A549 (cell line): ENCODE data around the gene CD82. TPM values are rescaled to one million over a fixed set of nuclear protein-coding genes. Genes with fewer than 3 reads are reported as not detected.

Experiments used
- ATAC-seq, 2 experiments: fragments of 200-7000 bp in 1 of 2; fragments of >200 bp in 1 of 2; cut with Nextera tagmentation in 1 of 2; cut with Tn5 transposase in 1 of 2; 3 replicates each; pipeline versions ENCODE4 v1.8.0 to v1.9.1; 2018 to 2020; ENCODE audit warnings: mild to moderate bottlenecking in 1 of 2, moderate library complexity in 1 of 2
- CTCF ChIA-PET: fragments of 300-600 bp; sonication (Branson Sonifier 250); formaldehyde crosslinking; extraction: SDS; loops from one replicate; lab custom pipeline; 2021; ENCODE audit warnings: antibody characterized with exemption, inconsistent platforms; lab: Yijun Ruan, JAX
- POLR2A ChIA-PET: fragments of 350-600 bp; formaldehyde crosslinking; extraction: SDS; loops from one replicate; lab custom pipeline; 2021; ENCODE audit warnings: antibody characterized with exemption, inconsistent platforms; lab: Yijun Ruan, JAX
- DNase-seq, 2 experiments: peaks; one replicate each; pipeline versions ENCODE4 v3.0.0 to v3.0.0-alpha.2; 2011 to 2016; ENCODE audit warnings: low read depth in 1 of 2, low spot score in 1 of 2
- FAIRE-seq: peaks from 2 replicates; lab custom pipeline; 2011; peaks lifted over from hg19 to GRCh38; lab: Jason Lieb, UNC
- H3K27ac ChIP-seq, 2 experiments: fragments of >200 bp; sonication (Bioruptor Twin); formaldehyde crosslinking; 3 replicates each; pipeline ENCODE4 v1.5.1; 2016 to 2017
- H3K4me1 ChIP-seq: fragments of >200 bp; sonication (Bioruptor Twin); formaldehyde crosslinking; 3 replicates; pipeline ENCODE4 v1.6.1; 2016
- H3K4me2 ChIP-seq: fragments of >200 bp; sonication (Bioruptor Twin); formaldehyde crosslinking; 3 replicates; pipeline ENCODE4 v1.6.1; 2016
- H3K4me3 ChIP-seq: fragments of >200 bp; sonication (Bioruptor Twin); formaldehyde crosslinking; 3 replicates; pipeline ENCODE4 v1.5.1; 2016
- H3K9me3 ChIP-seq: fragments of >200 bp; sonication (Bioruptor Twin); formaldehyde crosslinking; 3 replicates; pipeline ENCODE4 v1.6.1; 2016
- CBX2 ChIP-seq: fragments of 200-600 bp; sonication (generic); IDR thresholded peaks from 2 replicates; pipeline ENCODE4 v1.6.1; 2016; ENCODE audit warnings: low read depth, mild to moderate bottlenecking, borderline replicate concordance
- CHD2 ChIP-seq: fragments of 150-350 bp; IDR thresholded peaks from 2 replicates; pipeline ENCODE4 v1.6.1; 2014; ENCODE audit warnings: low read length; ENCODE audit not compliant: partially characterized antibody
- CHD4 ChIP-seq: fragments of 200-600 bp; sonication (generic); IDR thresholded peaks from 2 replicates; pipeline ENCODE4 v1.6.1; 2016; ENCODE audit warnings: antibody characterized with exemption, mild to moderate bottlenecking, borderline replicate concordance
- E2F6 ChIP-seq: IDR thresholded peaks from 2 replicates; pipeline ENCODE4 v1.6.1; 2012; ENCODE audit warnings: low read depth, borderline replicate concordance
- EHMT2 ChIP-seq: fragments of 200-600 bp; sonication (generic); IDR thresholded peaks from 2 replicates; pipeline ENCODE4 v1.6.1; 2016; ENCODE audit warnings: antibody characterized with exemption, low read depth, mild to moderate bottlenecking, moderate library complexity
- ESRRA ChIP-seq: fragments of 150-350 bp; IDR thresholded peaks from 2 replicates; pipeline ENCODE4 v1.6.1; 2014; ENCODE audit warnings: mild to moderate bottlenecking, low read length, borderline replicate concordance
- FOXS1 ChIP-seq: fragments of 250-450 bp; sonication (Bioruptor Pico); IDR thresholded peaks from 2 replicates; pipeline ENCODE4 v1.5.0; 2020; ENCODE audit warnings: mild to moderate bottlenecking, moderate library complexity
- HDAC2 ChIP-seq: fragments of 200-600 bp; sonication (generic); IDR thresholded peaks from 2 replicates; pipeline ENCODE4 v1.6.1; 2016
- HOXB13 ChIP-seq: fragments of 250-450 bp; sonication (Bioruptor Pico); IDR thresholded peaks from 2 replicates; pipeline ENCODE4 v1.5.0; 2020; ENCODE audit warnings: low read depth, mild to moderate bottlenecking, moderate library complexity
- HOXB5 ChIP-seq: fragments of 250-450 bp; sonication (Bioruptor Pico); IDR thresholded peaks from 2 replicates; pipeline ENCODE4 v1.5.0; 2020; ENCODE audit warnings: mild to moderate bottlenecking, moderate library complexity
- JUNB ChIP-seq: fragments of >200 bp; sonication (Bioruptor Twin); formaldehyde crosslinking; IDR thresholded peaks from 2 replicates; pipeline ENCODE4 v1.6.1; 2016
- KDM1A ChIP-seq: fragments of 200-600 bp; sonication (generic); IDR thresholded peaks from 2 replicates; pipeline ENCODE4 v1.6.1; 2016; ENCODE audit warnings: low read depth, mild to moderate bottlenecking
- KDM5A ChIP-seq: fragments of 200-600 bp; sonication (generic); IDR thresholded peaks from 2 replicates; pipeline ENCODE4 v1.6.1; 2016; ENCODE audit warnings: antibody characterized with exemption, mild to moderate bottlenecking
- MAFK ChIP-seq: fragments of 450-650 bp; IDR thresholded peaks from 2 replicates; pipeline ENCODE4 v1.6.1; 2014; ENCODE audit not compliant: partially characterized antibody
- NPAS2 ChIP-seq: fragments of 250-450 bp; sonication (Bioruptor Pico); IDR thresholded peaks from 2 replicates; pipeline ENCODE4 v1.8.0; 2022; ENCODE audit warnings: mild to moderate bottlenecking, moderate library complexity, borderline replicate concordance
- POLR2A ChIP-seq: IDR thresholded peaks from 2 replicates; pipeline ENCODE4 v1.6.1; 2012; ENCODE audit warnings: mild to moderate bottlenecking, low read length
- POLR2AphosphoS2 ChIP-seq: conservative IDR thresholded peaks from 2 replicates; pipeline ENCODE4 v1.6.1; 2012; ENCODE audit warnings: low read length, improper control_type of control experiment, inconsistent platforms
- RFX5 ChIP-seq: fragments of 450-650 bp; IDR thresholded peaks from 2 replicates; pipeline ENCODE4 v1.7.1; 2014; ENCODE audit warnings: antibody characterized with exemption, mild to moderate bottlenecking, moderate library complexity
- RNF2 ChIP-seq: fragments of 200-600 bp; sonication (generic); IDR thresholded peaks from 2 replicates; pipeline ENCODE4 v1.6.1; 2016; ENCODE audit warnings: low read depth, mild to moderate bottlenecking, antibody characterized with exemption, moderate library complexity, borderline replicate concordance
- ZNF302 ChIP-seq: fragments of 250-450 bp; sonication (Bioruptor Pico); IDR thresholded peaks from 2 replicates; pipeline ENCODE4 v1.9.0; 2021; ENCODE audit warnings: inconsistent platforms, mild to moderate bottlenecking, moderate library complexity
- WGBS: methylation state at CpG from one replicate; pipeline ENCODE4 v1.1.6; 2017; ENCODE audit errors: missing lambda C conversion rate; 5-methylcytosine and 5-hydroxymethylcytosine counted together
- polyA plus RNA-seq, 4 experiments: library from polyadenylated mRNA; depleted of rRNA in 3 of 4; stranded (reverse); fragments of >200 nt; fragmentation: RNase III in 1 of 4; extraction: RNeasy Plus Mini Kit Qiagen cat#74134 plus additional on column Dnase treatment in 1 of 4; gene quantifications; 2 replicates in 3 of 4; 3 replicates in 1 of 4; pipeline ENCODE4 v1.2.3, GENCODE V29; 2011 to 2017
- TF ChIP-seq, protein P1 (sequence below): fragments of 250-450 bp; sonication (Bioruptor Pico); IDR thresholded peaks from 2 replicates; pipeline ENCODE4 v1.5.0; 2021; ENCODE audit warnings: mild to moderate bottlenecking, moderate library complexity, borderline replicate concordance

Gene CD82
- polyA plus RNA-seq, 2 of the 4 experiments (the other 2 are of a cell fraction), result 2.8 to 3.2 TPM

DNA sequence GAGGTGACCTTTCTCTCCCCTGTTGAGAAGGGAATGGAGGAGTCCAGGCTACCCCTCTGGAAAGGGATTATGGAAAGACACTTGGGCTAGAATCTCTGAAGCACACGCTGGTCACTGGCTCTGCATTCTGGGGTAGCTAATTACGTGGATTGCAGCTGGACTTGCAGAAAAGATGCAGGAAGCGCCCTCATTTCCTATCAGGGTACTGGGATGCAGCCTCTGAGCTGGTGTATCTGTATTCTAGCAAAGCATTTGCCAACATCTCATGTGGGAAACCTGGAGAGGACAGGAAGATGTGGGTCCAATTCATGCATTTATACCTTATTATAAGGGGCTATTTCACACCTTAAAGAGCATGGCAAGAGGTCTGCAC is 44.3 kb downstream of the CD82 start (continued):
- TF ChIP-seq, protein P1, sequence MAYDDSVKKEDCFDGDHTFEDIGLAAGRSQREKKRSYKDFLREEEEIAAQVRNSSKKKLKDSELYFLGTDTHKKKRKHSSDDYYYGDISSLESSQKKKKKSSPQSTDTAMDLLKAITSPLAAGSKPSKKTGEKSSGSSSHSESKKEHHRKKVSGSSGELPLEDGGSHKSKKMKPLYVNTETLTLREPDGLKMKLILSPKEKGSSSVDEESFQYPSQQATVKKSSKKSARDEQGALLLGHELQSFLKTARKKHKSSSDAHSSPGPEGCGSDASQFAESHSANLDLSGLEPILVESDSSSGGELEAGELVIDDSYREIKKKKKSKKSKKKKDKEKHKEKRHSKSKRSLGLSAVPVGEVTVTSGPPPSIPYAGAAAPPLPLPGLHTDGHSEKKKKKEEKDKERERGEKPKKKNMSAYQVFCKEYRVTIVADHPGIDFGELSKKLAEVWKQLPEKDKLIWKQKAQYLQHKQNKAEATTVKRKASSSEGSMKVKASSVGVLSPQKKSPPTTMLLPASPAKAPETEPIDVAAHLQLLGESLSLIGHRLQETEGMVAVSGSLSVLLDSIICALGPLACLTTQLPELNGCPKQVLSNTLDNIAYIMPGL (CRISPR knock-in tag), result no peak
- TF ChIP-seq POLR2AphosphoS2, result no peak
- TF ChIP-seq HOXB13 (CRISPR knock-in tag), result no peak
- no peak for TF ChIP-seq EHMT2
- TF ChIP-seq RFX5, result no peak
- TF ChIP-seq MAFK, result no peak
- TF ChIP-seq CHD2, result no peak

DNA sequence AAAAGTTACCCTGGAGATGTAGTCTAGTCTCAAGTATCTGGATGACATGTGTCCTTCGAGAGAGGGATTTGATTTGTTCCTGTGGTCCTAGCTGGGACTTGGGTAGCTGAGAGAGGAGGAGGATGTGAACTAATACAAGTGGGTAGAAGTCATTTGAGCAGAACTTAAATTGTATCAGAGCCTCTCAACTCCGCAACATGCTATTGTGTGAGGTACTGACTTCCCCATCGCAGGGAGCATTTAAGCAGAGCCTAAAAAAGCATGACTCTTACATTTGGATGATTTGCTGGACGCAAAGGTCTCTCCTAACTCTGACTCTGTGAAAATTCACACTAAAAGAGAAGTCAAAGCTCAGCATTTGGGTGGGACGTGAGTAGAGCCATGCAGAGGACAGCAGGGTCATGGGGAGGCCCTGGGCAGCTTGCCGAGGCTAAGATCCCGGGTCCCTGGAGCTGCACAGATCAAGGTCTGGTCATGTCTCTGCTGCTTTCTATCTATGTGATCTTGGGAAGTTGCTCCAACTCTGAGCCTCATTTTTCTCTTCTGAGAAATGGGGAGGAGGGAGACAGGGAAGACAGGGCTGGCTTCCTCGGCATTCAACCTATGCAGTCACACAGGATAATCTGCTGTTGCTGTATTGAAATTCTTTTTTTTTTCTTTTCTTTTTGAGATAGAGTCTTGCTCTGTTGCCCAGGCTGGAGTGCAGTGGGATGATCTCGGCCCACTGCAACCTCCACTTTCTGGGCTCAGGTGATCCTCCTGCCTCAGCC is 44.9 kb downstream of the CD82 start:
- no peak for ATAC-seq
- Histone ChIP-seq H3K27ac (no peak overlapping the region), H3K4me2 (no peak overlapping the region), H3K4me3 (no peak overlapping the region), H3K9me3 (no peaks in the 10 kb centered on the region), H3K4me1 (peaks cover 12% of the 10 kb centered on the region; the same call in 2 of the 3 replicates)
- no peak for FAIRE-seq
- POLR2A ChIA-PET, result interaction anchor here (0.6 kb wide), 1 partner anchor 51 kb away, joined by 3 read pairs; no protein-coding TSS in a partner anchor
- CTCF ChIA-PET, result interaction anchor here (0.6 to 25.3 kb wide), 10 partner anchors 9 to 500 kb away, joined by 3 to 865 read pairs (median 4); partner anchors contain the start of gene CD82
- 74% methylated on average over 9 of the region's 9 CpGs for WGBS
- no peak for DNase-seq
- TF ChIP-seq HOXB5 (no peak), ZNF302 (no peak), KDM1A (no peak), KDM5A (no peak), FOXS1 (CRISPR knock-in tag) (no peak), CHD4 (no peak), RFX5 (no peak), NPAS2 (CRISPR knock-in tag) (no peak), CBX2 (no peak), RNF2 (no peak), POLR2A (no peak), ESRRA (no peak), POLR2AphosphoS2 (no peak), JUNB (no peak), HDAC2 (no peak), E2F6 (no peak)
- TF ChIP-seq, protein P1 (CRISPR knock-in tag), result no peak
